ENCODE results near the gene KDM8. TPM values are rescaled to one million over a fixed set of nuclear protein-coding genes. Genes with fewer than 3 reads are reported as not detected.

Gene KDM8
- total RNA-seq, 1 donor from 2014 or later: 8.3 TPM

DNA sequence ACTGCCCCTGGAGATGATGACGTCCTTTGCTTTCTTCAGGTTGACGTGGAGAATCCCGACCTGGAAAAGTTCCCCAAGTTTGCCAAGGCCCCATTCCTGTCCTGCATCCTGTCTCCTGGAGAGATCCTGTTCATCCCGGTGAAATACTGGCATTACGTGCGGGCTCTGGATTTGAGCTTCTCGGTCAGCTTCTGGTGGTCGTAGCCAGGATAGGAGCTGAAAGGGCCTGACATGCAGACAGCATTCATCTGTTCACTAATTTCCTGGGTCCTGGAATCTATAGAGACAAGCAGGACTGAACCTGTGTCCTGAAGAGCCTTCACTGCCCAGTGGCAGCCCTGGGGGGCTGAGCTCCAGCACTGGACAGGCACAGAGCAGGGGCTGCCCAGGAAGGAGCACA lies 17.2 kb downstream of the KDM8 start:
- H3K9me3 Mint-ChIP-seq (ENCODE audit: unreplicated experiment): no peaks in the 10 kb centered on the region
- DNase-seq (ENCODE audit: extremely low spot score, unreplicated experiment): no peak
- H3K27me3 Mint-ChIP-seq (ENCODE audit: unreplicated experiment): no peaks in the 10 kb centered on the region
- H3K4me1 Mint-ChIP-seq (ENCODE audit: unreplicated experiment): peaks cover 19% of the 10 kb centered on the region
- no peak overlapping the region for H3K4me3 Mint-ChIP-seq (ENCODE audit: unreplicated experiment)
- no peak for TF ChIP-seq CTCF (IDR thresholded peaks at IDR 0.05)
- no peak overlapping the region for H3K27ac Mint-ChIP-seq (ENCODE audit: unreplicated experiment)
- H3K36me3 Mint-ChIP-seq (ENCODE audit: unreplicated experiment): peaks cover 1% of the 10 kb centered on the region

DNA sequence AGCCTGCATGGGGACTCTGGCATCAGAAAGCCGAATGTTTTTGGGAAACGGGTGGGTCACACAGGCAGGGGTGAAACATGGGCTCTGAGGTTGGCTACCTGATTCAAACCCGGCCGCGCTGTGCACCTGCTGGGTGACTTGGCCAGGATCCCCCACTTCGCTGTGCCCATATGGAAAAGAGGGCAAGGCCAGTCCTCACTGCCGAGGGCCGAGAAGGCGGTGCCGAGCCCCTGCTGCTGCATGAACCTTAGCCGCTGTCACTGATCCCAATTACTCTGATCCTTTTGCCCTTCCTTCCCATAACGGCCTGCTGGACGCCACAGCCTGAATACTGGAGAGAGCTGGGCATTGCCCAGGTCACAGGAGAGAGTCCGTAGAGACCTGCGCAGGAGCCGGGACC lies 17.7 kb downstream of the KDM8 start:
- no peaks in the 10 kb centered on the region for H3K36me3 Mint-ChIP-seq (ENCODE audit: unreplicated experiment)
- no peaks in the 10 kb centered on the region for H3K9me3 Mint-ChIP-seq (ENCODE audit: unreplicated experiment)
- no peak overlapping the region for H3K27ac Mint-ChIP-seq (ENCODE audit: unreplicated experiment)
- H3K27me3 Mint-ChIP-seq (ENCODE audit: unreplicated experiment): no peaks in the 10 kb centered on the region
- TF ChIP-seq CTCF (IDR thresholded peaks at IDR 0.05): no peak
- H3K4me1 Mint-ChIP-seq (ENCODE audit: unreplicated experiment): peaks cover 19% of the 10 kb centered on the region
- no peak for DNase-seq (ENCODE audit: extremely low spot score, unreplicated experiment)
- H3K4me3 Mint-ChIP-seq (ENCODE audit: unreplicated experiment): no peak overlapping the region

DNA sequence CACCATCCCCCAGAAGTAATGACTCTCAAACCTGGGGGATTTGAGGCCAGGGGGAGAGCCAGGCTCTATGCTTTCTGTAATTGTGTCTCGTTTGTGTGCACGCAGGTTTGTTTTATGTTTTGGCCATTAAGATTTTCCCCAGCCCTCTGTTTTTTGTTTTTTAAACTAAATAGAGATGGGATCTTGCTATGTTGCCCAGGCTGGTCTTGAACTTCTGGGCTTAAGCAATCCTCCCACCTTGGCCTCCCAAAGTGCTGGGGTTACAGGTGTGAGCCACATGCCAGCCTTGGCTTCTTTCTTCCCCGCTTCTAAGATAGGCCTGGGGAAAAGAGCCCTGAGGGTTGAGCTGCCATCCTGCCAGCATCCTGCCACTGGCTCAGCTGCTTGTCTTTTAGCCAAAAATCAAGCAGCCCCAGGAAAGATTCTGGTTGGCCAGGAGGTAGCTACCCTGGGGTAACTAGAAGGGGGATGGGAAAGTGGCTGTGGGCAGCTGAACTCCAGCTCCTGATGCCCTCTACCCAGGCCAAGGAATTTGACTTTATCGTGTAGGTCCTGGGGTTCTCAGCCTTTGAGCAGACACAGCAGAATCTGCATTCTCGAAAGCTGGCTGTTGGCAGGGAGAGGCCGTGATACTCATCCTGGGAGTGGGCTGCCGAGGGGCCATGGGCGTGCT lies 18.4 kb downstream of the KDM8 start:
- Mint-ChIP-seq H3K36me3 (ENCODE audit: unreplicated experiment) (no peaks in the 10 kb centered on the region), H3K4me3 (ENCODE audit: unreplicated experiment) (no peak overlapping the region)

GRCh38 chr16:27222249-27223225 lies 19.2 kb downstream of the KDM8 start:
- Mint-ChIP-seq H3K9me3 (ENCODE audit: unreplicated experiment) (no peaks in the 10 kb centered on the region), H3K4me3 (ENCODE audit: unreplicated experiment) (no peak overlapping the region), H3K27me3 (ENCODE audit: unreplicated experiment) (no peaks in the 10 kb centered on the region), H3K36me3 (ENCODE audit: unreplicated experiment) (no peaks in the 10 kb centered on the region), H3K27ac (ENCODE audit: unreplicated experiment) (no peak overlapping the region), H3K4me1 (ENCODE audit: unreplicated experiment) (peaks cover 19% of the 10 kb centered on the region)
- DNase-seq (ENCODE audit: extremely low spot score, unreplicated experiment): no peak
- TF ChIP-seq CTCF (IDR thresholded peaks at IDR 0.05): no peak

More for the DNA sequence above, 18.4 kb downstream of the KDM8 start:
- Mint-ChIP-seq H3K4me1 (ENCODE audit: unreplicated experiment) (peaks cover 19% of the 10 kb centered on the region), H3K9me3 (ENCODE audit: unreplicated experiment) (no peaks in the 10 kb centered on the region), H3K27ac (ENCODE audit: unreplicated experiment) (no peak overlapping the region), H3K27me3 (ENCODE audit: unreplicated experiment) (no peaks in the 10 kb centered on the region)
- TF ChIP-seq CTCF (IDR thresholded peaks at IDR 0.05): no peak
- no peak for DNase-seq (ENCODE audit: extremely low spot score, unreplicated experiment)

GRCh38 chr16:27223226-27223610 lies 19.9 kb downstream of the KDM8 start:
- no peaks in the 10 kb centered on the region for H3K9me3 Mint-ChIP-seq (ENCODE audit: unreplicated experiment)
- peaks cover 19% of the 10 kb centered on the region for H3K4me1 Mint-ChIP-seq (ENCODE audit: unreplicated experiment)
- DNase-seq (ENCODE audit: extremely low spot score, unreplicated experiment): no peak
- H3K27me3 Mint-ChIP-seq (ENCODE audit: unreplicated experiment): no peaks in the 10 kb centered on the region
- no peak for TF ChIP-seq CTCF (IDR thresholded peaks at IDR 0.05)
- no peaks in the 10 kb centered on the region for H3K36me3 Mint-ChIP-seq (ENCODE audit: unreplicated experiment)
- no peak overlapping the region for H3K27ac Mint-ChIP-seq (ENCODE audit: unreplicated experiment)
- no peak overlapping the region for H3K4me3 Mint-ChIP-seq (ENCODE audit: unreplicated experiment)

Measured in osteocyte (in vitro differentiated cells).